ENCODE data around the gene KLHL22.
"Not testable (repeated sequence)": the region's sequence is repeated elsewhere in the genome, so short reads cannot be mapped to it uniquely, and the experiment has no call there.

KLHL22 gene

GRCh38 chr22:20402960-20403778 is 92.4 kb downstream of the KLHL22 start:
- DNase-seq (ENCODE audit: low read depth, low spot score): no peak

- DNase-seq (ENCODE audit: low read depth, low spot score): no peak
Observed at GRCh38 chr22:20401376-20402014, 94.1 kb downstream of the KLHL22 start.

- no peak for DNase-seq (ENCODE audit: low read depth, low spot score)
Observed at GRCh38 chr22:20400606-20401375, 94.8 kb downstream of the KLHL22 start.

GRCh38 chr22:20399866-20400605 is 95.6 kb downstream of the KLHL22 start:
- no peak for DNase-seq (ENCODE audit: low read depth, low spot score)

- no peak for DNase-seq (ENCODE audit: low read depth, low spot score)
Observed at GRCh38 chr22:20398420-20398819, 97.2 kb downstream of the KLHL22 start.

GRCh38 chr22:20397498-20397897 is 98.1 kb downstream of the KLHL22 start:
- DNase-seq (ENCODE audit: low read depth, low spot score): no peak

- no peak for DNase-seq (ENCODE audit: low read depth, low spot score)
Observed at GRCh38 chr22:20396639-20397038, 99.0 kb downstream of the KLHL22 start.

GRCh38 chr22:20395907-20396287 is 99.7 kb downstream of the KLHL22 start:
- no peak for DNase-seq (ENCODE audit: low read depth, low spot score)

- no peak for DNase-seq (ENCODE audit: low read depth, low spot score)
Observed at GRCh38 chr22:20395181-20395906, 100.3 kb downstream of the KLHL22 start.

GRCh38 chr22:20393705-20394476 is 101.7 kb downstream of the KLHL22 start, which contains the start of gene ZNF74:
Gene ZNF74 (plus strand): TSS chr22:20394151. CDS start chr22:20394629, 478 bp downstream.
- DNase-seq (ENCODE audit: low read depth, low spot score): peak; percentile 60

- DNase-seq (ENCODE audit: low read depth, low spot score): no peak
Observed at GRCh38 chr22:20392983-20393704, 102.5 kb downstream of the KLHL22 start.

- DNase-seq (ENCODE audit: low read depth, low spot score): not testable (repeated sequence)
Observed at GRCh38 chr22:20392365-20392881, 103.2 kb downstream of the KLHL22 start.
